ENCODE results near the gene SLC12A7. TPM values are rescaled to one million over a fixed set of nuclear protein-coding genes. Genes with fewer than 3 reads are reported as not detected.

SLC12A7 gene
- total and polyA plus RNA-seq, 12 donors, result 1.3 to 52.6 (median 24.4) TPM

DNA sequence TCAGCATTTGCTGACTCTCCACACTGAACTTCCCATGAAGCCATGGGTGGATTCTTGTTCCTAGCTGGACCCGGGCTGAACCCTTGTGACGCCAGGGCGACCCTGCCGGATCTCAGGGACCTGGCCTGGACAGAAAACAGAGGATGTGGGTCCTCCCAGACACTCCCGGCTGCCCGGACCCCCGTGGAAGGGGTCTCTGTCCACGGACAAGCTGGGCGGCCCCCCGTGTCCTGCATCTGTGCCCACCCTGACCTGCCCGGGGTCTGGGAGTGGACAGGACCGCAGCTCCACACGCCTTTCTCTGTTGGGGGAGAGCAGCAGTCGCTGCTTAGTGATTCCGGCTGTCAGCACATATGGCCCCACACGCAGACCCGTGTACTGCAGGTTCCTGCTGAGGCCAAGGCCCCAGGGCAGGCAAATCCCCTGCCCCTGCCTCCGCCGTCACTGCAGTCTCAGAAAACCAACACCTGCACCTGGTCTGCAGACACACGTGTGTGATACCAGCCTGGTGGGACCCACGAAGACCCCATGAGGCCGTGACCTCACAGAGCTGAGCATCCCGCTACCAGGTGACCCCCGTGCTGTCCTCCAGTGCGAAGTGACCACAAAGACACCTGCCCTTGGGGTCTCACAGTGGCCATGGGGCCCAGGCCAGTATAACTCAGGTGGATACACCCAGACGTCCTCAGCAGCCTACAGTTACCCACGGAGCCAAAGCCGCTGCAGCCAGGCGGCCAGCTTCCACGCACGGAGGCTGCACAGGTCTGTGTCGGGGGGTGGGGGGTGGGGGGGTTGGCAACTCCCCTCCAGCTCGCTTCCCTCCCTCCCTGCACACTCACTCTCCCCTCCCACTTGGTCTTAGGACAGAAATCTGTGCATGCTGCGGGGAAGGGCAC, 52.6 kb downstream of the SLC12A7 start:
- Histone ChIP-seq H3K9me3 (replicated peaks in 1 of 3) (no peaks in the 10 kb centered on the region), H3K27me3 (no peaks in the 10 kb centered on the region), H3K4me1 (replicated peaks in 1 of 2) (no peaks in the 10 kb centered on the region), H3K27ac (no peak overlapping the region), H3K4me3 (no peak overlapping the region), H3K36me3 (replicated peaks in 1 of 2) (peaks cover 0 to 45% of the 10 kb centered on the region in 2 donors)
- intact Hi-C loops (cut with DNase I), result no loop called here
- DNase-seq, result no peak
- TF ChIP-seq POLR2A (IDR thresholded peaks at IDR 0.05) (no peak), CTCF (IDR thresholded peaks at IDR 0.05) (no peak)
- 93 to 96% (median 95%) methylated on average over 17 to 34 of the region's 34 CpGs for WGBS, 4 donors

DNA sequence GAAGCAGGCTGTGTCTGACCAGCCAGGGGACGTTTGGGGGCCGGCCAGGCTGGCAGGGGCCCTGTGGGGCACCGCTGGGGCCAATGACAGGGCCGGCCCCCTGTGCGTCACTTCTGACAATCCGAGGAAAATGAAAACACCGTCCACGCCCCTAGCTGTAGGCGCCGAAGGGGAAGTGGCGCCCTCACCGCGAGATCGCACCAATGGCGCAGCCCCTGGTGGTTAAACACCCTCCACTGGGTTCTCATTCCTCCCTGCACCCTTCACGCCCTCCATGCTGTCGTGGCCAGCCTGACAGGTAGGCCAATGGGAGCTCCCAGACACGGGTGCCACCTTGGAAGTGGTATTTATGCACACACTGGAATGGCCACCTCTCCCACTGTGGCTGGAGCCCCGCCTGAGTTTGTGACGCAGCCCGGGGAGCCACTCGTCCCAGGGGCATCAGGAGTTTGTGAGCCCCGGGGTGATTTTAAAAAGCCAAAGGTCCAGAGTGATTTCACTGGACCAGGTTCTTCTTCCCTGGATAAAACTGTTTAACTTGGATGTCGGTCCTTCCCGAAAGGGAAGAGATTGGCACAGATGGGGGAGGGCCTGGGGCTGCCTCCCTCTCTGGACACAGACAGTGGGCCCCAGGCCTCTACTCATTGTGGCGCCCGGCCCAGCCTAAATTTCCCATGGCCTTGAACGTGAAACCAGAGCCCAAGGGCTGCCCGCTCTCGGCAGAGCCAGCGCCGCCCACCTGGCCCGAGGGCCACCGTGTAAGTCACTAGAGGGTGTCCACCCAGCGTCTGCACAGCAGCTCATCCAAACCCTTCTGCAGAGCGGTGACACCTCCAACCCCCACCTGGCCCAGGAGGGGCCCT, 53.5 kb downstream of the SLC12A7 start:
- TF ChIP-seq POLR2A (IDR thresholded peaks at IDR 0.05), result no peak
- no peak for TF ChIP-seq CTCF (IDR thresholded peaks at IDR 0.05)
- DNase-seq, result no peak
- 92 to 94% (median 92%) methylated on average over 30 to 36 of the region's 36 CpGs for WGBS, 4 donors
- intact Hi-C loops (cut with DNase I), result no loop called here
- Histone ChIP-seq H3K4me1 (replicated peaks in 1 of 2) (no peaks in the 10 kb centered on the region), H3K27me3 (no peaks in the 10 kb centered on the region), H3K36me3 (replicated peaks in 1 of 2) (peaks cover 0 to 38% of the 10 kb centered on the region in 2 donors), H3K9me3 (replicated peaks in 1 of 3) (no peaks in the 10 kb centered on the region), H3K4me3 (no peak overlapping the region), H3K27ac (no peak overlapping the region)

GRCh38 chr5:1057485-1058082, 54.3 kb downstream of the SLC12A7 start:
- WGBS, 4 donors, result 86 to 90% (median 88%) methylated on average over 8 to 35 of the region's 36 CpGs
- H3K27ac ChIP-seq, result no peak overlapping the region
- no peak for DNase-seq
- no peaks in the 10 kb centered on the region for H3K9me3 ChIP-seq (replicated peaks in 1 of 3)
- H3K4me1 ChIP-seq (replicated peaks in 1 of 2), result no peaks in the 10 kb centered on the region
- intact Hi-C loops (cut with DNase I), result no loop called here
- no peak for TF ChIP-seq POLR2A (IDR thresholded peaks at IDR 0.05)
- no peak for TF ChIP-seq CTCF (IDR thresholded peaks at IDR 0.05)
- no peaks in the 10 kb centered on the region for H3K27me3 ChIP-seq
- H3K36me3 ChIP-seq (replicated peaks in 1 of 2), result peaks cover 0 to 36% of the 10 kb centered on the region in 2 donors
- H3K4me3 ChIP-seq, result no peak overlapping the region
